HepG2 (cell line): Measurements from ENCODE around the gene ABL2. TPM values are rescaled to one million over a fixed set of nuclear protein-coding genes. Genes with fewer than 3 reads are reported as not detected.

ENCODE experiments used
- AFF4 ChIP-seq: sonication (generic); formaldehyde crosslinking; IDR thresholded peaks from 2 replicates; pipeline ENCODE4 v1.4.0; 2020; ENCODE audit warnings: missing genetic modification reagents
- CENPX ChIP-seq: sonication (generic); formaldehyde crosslinking; IDR thresholded peaks from 2 replicates; pipeline ENCODE4 v1.9.0; 2021; ENCODE audit warnings: mild to moderate bottlenecking, missing genetic modification reagents, moderate library complexity
- FIP1L1 ChIP-seq: fragments of 200-400 bp; formaldehyde crosslinking; IDR thresholded peaks from 2 replicates; pipeline ENCODE4 v1.6.1; 2018; ENCODE audit warnings: low read depth, mild to moderate bottlenecking, low read length, moderate library complexity, borderline replicate concordance; ENCODE audit not compliant: insufficient read depth
- IRF9 ChIP-seq: sonication (generic); formaldehyde crosslinking; IDR thresholded peaks from 2 replicates; pipeline ENCODE4 v1.8.0; 2022; ENCODE audit warnings: missing genetic modification reagents, mild to moderate bottlenecking, borderline replicate concordance
- KLF11 ChIP-seq: IDR thresholded peaks from 2 replicates; pipeline ENCODE4 v1.6.1; 2016; ENCODE audit warnings: missing compliant biosample characterization
- NRL ChIP-seq: sonication (generic); formaldehyde crosslinking; IDR thresholded peaks from 2 replicates; pipeline ENCODE4 v1.5.0; 2020; ENCODE audit warnings: missing genetic modification reagents, mild to moderate bottlenecking, moderate library complexity, borderline replicate concordance
- SYNCRIP ChIP-seq: fragments of 200-400 bp; formaldehyde crosslinking; IDR thresholded peaks from 2 replicates; pipeline ENCODE4 v1.6.1; 2018; ENCODE audit warnings: mild to moderate bottlenecking, low read depth, low read length; ENCODE audit not compliant: insufficient read depth
- ZBTB49 ChIP-seq: sonication (generic); formaldehyde crosslinking; IDR thresholded peaks from 2 replicates; pipeline ENCODE4 v1.4.0; 2020; ENCODE audit warnings: missing genetic modification reagents, borderline replicate concordance
- ZHX2 ChIP-seq, 2 experiments: sonication (generic) in 1 of 2; formaldehyde crosslinking in 1 of 2; IDR thresholded peaks; 2 replicates each; pipeline versions ENCODE4 v1.6.1 to v1.9.0; 2014 to 2022; ENCODE audit warnings: antibody characterized with exemption in 1 of 2, borderline replicate concordance in 1 of 2, inconsistent platforms in 1 of 2, low read depth in 1 of 2, missing genetic modification reagents in 1 of 2
- ZNF235 ChIP-seq: sonication (generic); formaldehyde crosslinking; IDR thresholded peaks from 2 replicates; pipeline ENCODE4 v1.8.1; 2023; ENCODE audit warnings: mild to moderate bottlenecking, missing genetic modification reagents, borderline replicate concordance
- ZNF280B ChIP-seq: sonication (generic); formaldehyde crosslinking; IDR thresholded peaks from 2 replicates; pipeline ENCODE4 v1.5.0; 2020; ENCODE audit warnings: missing genetic modification reagents, mild to moderate bottlenecking, borderline replicate concordance
- polyA plus RNA-seq, 8 experiments: library from polyadenylated mRNA; depleted of rRNA in 3 of 8; stranded (reverse) in 7 of 8; unstranded in 1 of 8; fragments of >200 nt; fragmentation: Illumina TruSeq in 4 of 8; extraction: Trizol in 4 of 8; gene quantifications; 2 replicates each; pipeline versions ENCODE4 v1.2.1 to v1.2.3, GENCODE V29; 2011 to 2016; ENCODE audit warnings: low read depth in 4 of 8, missing spikeins in 1 of 8, mixed read lengths in 1 of 8; ENCODE audit not compliant: insufficient read depth in 1 of 8
- total RNA-seq, 5 experiments: library from RNA; depleted of rRNA; stranded (reverse); fragments of >200 nt; fragmentation: Illumina TruSeq; extraction: Trizol; gene quantifications; 2 replicates each; pipeline ENCODE4 v1.2.3, GENCODE V29; 2016; ENCODE audit warnings: low read depth in 1 of 5

ABL2 gene
- total and polyA plus RNA-seq, 2 of the 13 experiments (the other 11 are each of a cell fraction or from before 2014, with no cell fraction given), result 5.8 to 6.0 TPM

GRCh38 chr1:179151908-179152682, 77.4 kb downstream of the ABL2 start (continued):
- no peak for TF ChIP-seq ZHX2 (IDR thresholded peaks at IDR 0.05; ENCODE audit: low read depth)
- TF ChIP-seq ZHX2 (CRISPR knock-in tag; IDR thresholded peaks at IDR 0.05; ENCODE audit: borderline replicate concordance), result no peak
- TF ChIP-seq FIP1L1, result no peak
- TF ChIP-seq AFF4 (CRISPR knock-in tag), result no peak
- TF ChIP-seq KLF11, result no peak
- no peak for TF ChIP-seq IRF9 (CRISPR knock-in tag)
- TF ChIP-seq NRL (CRISPR knock-in tag), result no peak
- no peak for TF ChIP-seq SYNCRIP
- TF ChIP-seq ZNF235 (CRISPR knock-in tag), result no peak
- TF ChIP-seq ZBTB49 (CRISPR knock-in tag), result no peak
- no peak for TF ChIP-seq CENPX
- no peak for TF ChIP-seq ZNF280B (CRISPR knock-in tag)
